Measurements from ENCODE around the gene RBM38.

Gene RBM38

DNA sequence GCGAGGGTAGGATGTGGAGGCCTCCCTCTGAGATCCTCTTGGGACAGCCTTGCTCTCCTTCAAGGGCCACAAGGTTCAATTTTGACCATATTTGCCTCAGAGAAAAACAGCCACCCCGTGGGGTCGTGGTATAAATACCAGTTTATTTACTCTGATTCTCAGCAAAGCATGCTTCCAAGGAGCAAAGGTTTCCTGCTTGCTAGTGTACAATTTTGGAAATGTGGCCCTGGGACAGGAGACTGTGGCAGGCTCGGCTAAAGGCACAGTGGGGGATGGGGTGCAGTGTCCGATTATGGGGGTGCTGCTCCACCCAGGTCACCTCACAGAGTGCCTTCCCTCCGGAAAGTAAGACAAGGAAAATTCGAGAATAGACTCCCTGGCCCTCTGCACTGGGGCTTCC, 31.1 kb downstream of the RBM38 start:
- H3K4me1 ChIP-seq (ENCODE audit: control insufficient read depth in 1 of 2, insufficient read depth in 1 of 2, low read depth in 1 of 2, low read length in 1 of 2), result peaks cover 19 to 25% of the 10 kb centered on the region in 2 experiments
- TF ChIP-seq, protein P1, sequence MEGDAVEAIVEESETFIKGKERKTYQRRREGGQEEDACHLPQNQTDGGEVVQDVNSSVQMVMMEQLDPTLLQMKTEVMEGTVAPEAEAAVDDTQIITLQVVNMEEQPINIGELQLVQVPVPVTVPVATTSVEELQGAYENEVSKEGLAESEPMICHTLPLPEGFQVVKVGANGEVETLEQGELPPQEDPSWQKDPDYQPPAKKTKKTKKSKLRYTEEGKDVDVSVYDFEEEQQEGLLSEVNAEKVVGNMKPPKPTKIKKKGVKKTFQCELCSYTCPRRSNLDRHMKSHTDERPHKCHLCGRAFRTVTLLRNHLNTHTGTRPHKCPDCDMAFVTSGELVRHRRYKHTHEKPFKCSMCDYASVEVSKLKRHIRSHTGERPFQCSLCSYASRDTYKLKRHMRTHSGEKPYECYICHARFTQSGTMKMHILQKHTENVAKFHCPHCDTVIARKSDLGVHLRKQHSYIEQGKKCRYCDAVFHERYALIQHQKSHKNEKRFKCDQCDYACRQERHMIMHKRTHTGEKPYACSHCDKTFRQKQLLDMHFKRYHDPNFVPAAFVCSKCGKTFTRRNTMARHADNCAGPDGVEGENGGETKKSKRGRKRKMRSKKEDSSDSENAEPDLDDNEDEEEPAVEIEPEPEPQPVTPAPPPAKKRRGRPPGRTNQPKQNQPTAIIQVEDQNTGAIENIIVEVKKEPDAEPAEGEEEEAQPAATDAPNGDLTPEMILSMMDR (IDR thresholded peaks at IDR 0.05), result no peak
- H3K36me3 ChIP-seq, result no peaks in the 10 kb centered on the region
- no peak overlapping the region for H3K4me3 ChIP-seq (ENCODE audit: low read depth in 1 of 2, low read length in 1 of 2)
- H3K9me3 ChIP-seq, result no peaks in the 10 kb centered on the region
- no peaks in the 10 kb centered on the region for H3K27me3 ChIP-seq
- H3K27ac ChIP-seq, result no peak overlapping the region

DNA sequence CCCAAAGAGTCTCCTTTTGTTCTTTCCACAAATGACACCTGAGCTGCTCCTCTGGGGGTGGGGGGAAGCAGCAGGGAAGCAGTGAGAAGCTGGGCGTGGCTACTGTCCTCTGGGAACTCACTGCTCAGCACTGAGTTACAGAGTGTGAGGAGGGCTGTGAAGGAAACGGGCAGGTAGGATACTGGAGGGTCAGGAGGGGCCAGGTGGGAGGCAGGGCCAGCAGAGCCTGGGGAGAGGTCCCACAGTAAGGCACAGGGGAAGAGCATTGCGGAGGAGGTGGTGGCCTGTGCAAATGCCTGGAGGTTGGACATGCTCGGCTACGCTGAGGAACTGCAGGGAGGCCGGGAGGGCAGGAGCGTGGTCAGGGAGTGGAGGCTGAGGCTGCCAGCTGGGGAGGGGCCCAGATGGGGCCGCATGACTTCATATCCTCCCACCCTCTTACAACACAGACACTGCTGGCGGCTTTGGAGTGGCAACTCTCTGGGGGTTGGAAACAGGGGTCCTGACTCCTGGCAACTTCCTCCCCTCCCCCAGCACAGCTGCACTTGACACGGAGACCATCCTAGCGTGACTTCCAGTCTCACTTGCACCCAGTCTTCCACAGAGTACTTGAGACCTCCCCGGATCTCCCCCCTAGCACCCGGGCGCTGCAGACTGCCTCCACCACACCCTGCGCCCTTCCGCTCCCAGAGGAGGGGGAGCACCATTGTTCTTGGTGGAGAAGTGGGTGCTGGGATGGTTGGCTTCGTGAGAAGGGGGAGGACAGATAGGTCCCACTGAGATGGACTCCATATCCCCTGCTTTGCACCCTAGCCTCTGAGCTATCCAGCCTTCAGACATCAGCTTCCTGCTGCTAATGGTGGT, 34.2 kb downstream of the RBM38 start:
- Histone ChIP-seq H3K9me3 (no peaks in the 10 kb centered on the region), H3K27me3 (no peaks in the 10 kb centered on the region), H3K4me1 (ENCODE audit: control insufficient read depth in 1 of 2, insufficient read depth in 1 of 2, low read depth in 1 of 2, low read length in 1 of 2) (peaks cover 41 to 47% of the 10 kb centered on the region in 2 experiments), H3K36me3 (no peaks in the 10 kb centered on the region), H3K27ac (no peak overlapping the region), H3K4me3 (ENCODE audit: low read depth in 1 of 2, low read length in 1 of 2) (peak overlapping the region in 1 of 2 experiments; percentile 24)
- TF ChIP-seq, protein P1 (IDR thresholded peaks at IDR 0.05), result no peak

DNA sequence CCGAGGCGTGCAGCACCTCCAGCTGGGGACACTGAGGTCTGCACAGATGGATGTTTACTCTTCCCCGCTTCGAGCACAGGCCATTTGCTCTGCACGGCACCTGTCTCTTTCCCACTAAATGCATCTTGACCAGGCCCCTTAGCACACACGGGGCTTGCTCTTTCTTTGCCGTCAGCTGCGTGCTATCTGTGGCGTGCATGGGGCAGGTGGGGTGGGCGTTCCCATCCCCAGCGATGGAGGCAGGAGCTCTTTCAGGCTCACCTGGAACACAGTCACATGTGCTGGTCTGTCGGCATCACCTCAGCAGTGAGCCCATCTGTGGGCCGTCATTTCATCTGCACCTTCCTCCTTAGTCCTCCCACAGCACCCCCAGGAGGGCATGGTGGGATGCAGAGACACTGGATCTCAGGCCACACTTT, 35.1 kb downstream of the RBM38 start:
- Histone ChIP-seq H3K4me1 (ENCODE audit: control insufficient read depth in 1 of 2, insufficient read depth in 1 of 2, low read depth in 1 of 2, low read length in 1 of 2) (peaks cover 50 to 56% of the 10 kb centered on the region in 2 experiments), H3K27ac (no peak overlapping the region)
- TF ChIP-seq, protein P1 (IDR thresholded peaks at IDR 0.05), result no peak

DNA sequence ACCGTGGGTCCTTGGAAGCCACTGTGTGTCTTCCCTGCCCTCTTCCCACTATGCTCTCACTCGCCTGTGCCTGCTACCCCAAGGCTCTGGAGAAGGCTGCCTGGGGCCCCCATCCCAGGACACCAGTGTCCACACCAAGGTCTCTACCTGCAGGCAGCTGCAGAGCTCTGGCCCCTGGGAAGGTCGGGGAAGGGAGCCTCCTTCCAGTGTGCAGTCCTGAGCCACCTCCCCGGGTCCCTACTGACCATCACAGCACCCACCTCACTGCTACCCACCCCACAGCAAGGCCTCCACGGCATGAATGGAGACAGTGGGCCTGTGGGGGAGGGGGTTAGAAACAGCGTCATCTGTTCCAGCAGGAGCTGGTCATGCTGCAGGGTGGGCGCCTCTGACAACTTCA, 35.6 kb downstream of the RBM38 start:
- H3K27ac ChIP-seq, result no peak overlapping the region
- H3K27me3 ChIP-seq, result no peaks in the 10 kb centered on the region
- TF ChIP-seq, protein P1 (IDR thresholded peaks at IDR 0.05), result no peak
- H3K4me1 ChIP-seq (ENCODE audit: control insufficient read depth in 1 of 2, insufficient read depth in 1 of 2, low read depth in 1 of 2, low read length in 1 of 2), result peaks cover 55 to 62% of the 10 kb centered on the region in 2 experiments
- no peak overlapping the region for H3K4me3 ChIP-seq (ENCODE audit: low read depth in 1 of 2, low read length in 1 of 2)
- H3K36me3 ChIP-seq, result no peaks in the 10 kb centered on the region
- no peaks in the 10 kb centered on the region for H3K9me3 ChIP-seq

More for the DNA sequence above, 35.1 kb downstream of the RBM38 start:
- H3K9me3 ChIP-seq, result no peaks in the 10 kb centered on the region
- no peak overlapping the region for H3K4me3 ChIP-seq (ENCODE audit: low read depth in 1 of 2, low read length in 1 of 2)
- no peaks in the 10 kb centered on the region for H3K36me3 ChIP-seq
- H3K27me3 ChIP-seq, result no peaks in the 10 kb centered on the region

DNA sequence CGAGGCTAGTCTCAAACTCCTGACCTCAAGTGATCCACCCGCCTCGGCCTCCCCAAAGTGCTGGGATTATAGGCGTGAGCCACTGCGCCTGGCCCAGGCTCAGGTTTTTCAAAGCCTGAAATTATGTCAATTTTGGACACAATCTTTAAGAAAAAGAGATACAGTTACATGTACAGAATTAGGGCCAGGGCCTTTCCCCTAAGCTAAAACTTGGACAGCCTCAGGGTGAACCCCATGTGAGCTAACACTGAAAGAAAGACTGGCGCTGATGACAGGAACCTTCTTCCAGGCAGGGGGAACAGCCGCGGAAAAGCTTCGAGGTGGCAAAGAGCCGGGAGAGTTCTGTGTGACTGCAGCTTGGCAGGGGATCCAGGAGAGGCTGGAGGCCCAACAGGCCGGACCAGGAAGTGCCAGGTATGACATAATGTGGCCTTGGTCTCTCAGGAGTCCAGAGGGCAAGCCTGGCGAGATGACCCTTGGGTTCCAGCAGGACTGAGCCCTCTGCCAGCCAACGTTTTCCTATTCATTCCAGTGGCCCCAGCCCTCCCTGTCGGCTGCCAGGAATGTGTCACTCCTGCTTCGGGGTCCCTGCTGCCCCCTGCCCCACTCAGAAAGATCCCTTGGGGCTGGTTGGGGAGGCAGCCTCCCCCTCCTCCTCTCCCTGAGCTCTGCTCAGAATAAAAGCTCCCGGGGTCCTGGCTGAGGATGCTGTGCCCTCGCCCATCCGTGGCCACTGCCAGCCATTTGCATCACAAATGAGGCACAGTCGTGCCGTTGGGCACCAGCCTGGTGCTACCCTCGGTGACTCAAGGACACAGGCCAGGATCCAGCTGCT, 37.3 kb downstream of the RBM38 start:
- H3K27me3 ChIP-seq, result no peaks in the 10 kb centered on the region
- TF ChIP-seq, protein P1 (IDR thresholded peaks at IDR 0.05), result no peak
- peaks cover 72 to 77% of the 10 kb centered on the region in 2 experiments for H3K4me1 ChIP-seq (ENCODE audit: control insufficient read depth in 1 of 2, insufficient read depth in 1 of 2, low read depth in 1 of 2, low read length in 1 of 2)

More for the DNA sequence above, 37.3 kb downstream of the RBM38 start:
- H3K27ac ChIP-seq, result peak overlapping the region; percentile 74
- no peaks in the 10 kb centered on the region for H3K9me3 ChIP-seq
- no peak overlapping the region for H3K4me3 ChIP-seq (ENCODE audit: low read depth in 1 of 2, low read length in 1 of 2)
- no peaks in the 10 kb centered on the region for H3K36me3 ChIP-seq

Measured in neutrophil (primary cell).